ENCODE measurements around the gene KANSL2.
"Not testable (repeated sequence)": the region's sequence is repeated elsewhere in the genome, so short reads cannot be mapped to it uniquely, and the experiment has no call there.

KANSL2 gene

DNA sequence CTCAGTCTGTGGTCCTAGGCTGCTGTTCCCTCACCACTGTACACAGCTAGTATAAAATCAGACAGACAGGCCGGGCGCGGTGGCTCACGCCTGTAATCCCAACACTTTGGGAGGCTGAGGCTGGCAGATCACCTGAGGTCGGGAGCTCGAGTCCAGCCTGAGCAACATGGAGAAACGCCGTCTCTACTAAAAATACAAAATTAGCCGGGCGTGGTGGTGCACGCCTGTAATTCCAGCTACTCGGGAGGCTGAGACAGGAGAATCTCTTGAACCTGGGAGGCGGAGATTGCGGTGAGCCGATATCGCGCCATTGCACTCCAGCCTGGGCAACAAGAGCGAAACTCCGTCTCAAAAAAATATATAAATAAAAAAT lies 481 bp upstream of the KANSL2 start:
- not testable (repeated sequence) for FAIRE-seq

DNA sequence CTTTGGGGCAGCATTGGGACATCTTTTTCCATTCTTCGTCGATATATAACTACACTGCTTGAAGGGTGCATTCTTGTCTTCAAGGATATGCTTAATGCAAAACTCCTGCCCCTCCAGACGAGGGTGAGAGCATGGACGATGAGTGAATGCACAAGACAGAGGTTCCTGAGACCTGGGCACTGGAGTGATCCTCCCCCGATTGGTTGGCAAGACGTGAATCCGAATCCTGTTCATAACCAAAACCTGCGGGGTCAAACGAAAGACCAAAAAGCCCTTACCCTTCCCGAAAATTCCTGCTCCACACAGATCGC lies 684 bp downstream of the KANSL2 start:
- FAIRE-seq, result no peak

DNA sequence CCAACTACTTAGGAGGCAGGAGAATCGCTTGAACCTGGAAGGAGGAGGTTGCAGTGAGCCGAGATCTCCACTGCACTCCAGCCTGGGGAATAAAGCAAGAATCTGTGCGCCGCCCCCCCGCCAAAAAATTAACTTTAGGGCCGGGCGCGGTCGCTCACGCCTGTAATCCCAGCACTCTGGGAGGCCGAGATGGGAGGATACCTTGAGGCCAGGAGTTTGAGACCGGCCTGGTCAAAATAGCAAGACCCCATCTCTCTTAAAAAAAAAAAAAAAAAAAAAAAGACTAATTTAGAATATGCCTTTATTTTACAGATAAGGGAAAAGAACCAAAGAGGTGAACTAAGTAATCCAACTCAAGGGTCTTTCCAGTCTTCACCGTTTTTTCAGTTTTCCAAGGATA lies 1.2 kb downstream of the KANSL2 start:
- no peak for FAIRE-seq

- FAIRE-seq, result no peak
Observed at GRCh38 chr12:48678551-48679185, 3.4 kb downstream of the KANSL2 start.

GRCh38 chr12:48671231-48671856 lies 10.7 kb downstream of the KANSL2 start:
- FAIRE-seq, result no peak

GRCh38 chr12:48668996-48669395 lies 13.0 kb downstream of the KANSL2 start:
- FAIRE-seq, result no peak

GRCh38 chr12:48659863-48660262 lies 22.2 kb downstream of the KANSL2 start:
- no peak for FAIRE-seq

DNA sequence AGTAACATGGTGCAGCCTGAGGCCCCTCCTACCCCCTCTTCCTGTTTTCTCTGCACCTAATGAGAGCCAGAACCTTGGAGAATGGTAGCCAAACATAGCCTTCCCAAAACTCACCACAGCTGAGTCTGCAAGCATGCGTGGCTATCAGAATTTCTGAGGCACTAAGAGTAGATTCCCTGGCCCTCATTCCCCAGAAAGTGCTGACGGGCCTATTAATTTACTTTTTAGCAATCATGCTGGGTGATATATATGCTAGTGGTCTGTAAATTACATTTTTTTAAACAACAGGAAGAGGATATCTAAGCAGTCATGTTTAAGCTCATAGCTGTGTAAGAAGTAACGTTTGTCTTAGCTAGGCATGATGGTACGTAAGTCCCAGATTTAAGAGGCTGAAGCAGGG lies 30.4 kb downstream of the KANSL2 start:
- no peak for FAIRE-seq

GRCh38 chr12:48645354-48645753 lies 36.7 kb downstream of the KANSL2 start:
- not testable (repeated sequence) for FAIRE-seq

GRCh38 chr12:48643011-48643410 lies 39.0 kb downstream of the KANSL2 start:
- no peak for FAIRE-seq

GRCh38 chr12:48641752-48642555 lies 40.1 kb downstream of the KANSL2 start:
- FAIRE-seq, result not testable (repeated sequence)

DNA sequence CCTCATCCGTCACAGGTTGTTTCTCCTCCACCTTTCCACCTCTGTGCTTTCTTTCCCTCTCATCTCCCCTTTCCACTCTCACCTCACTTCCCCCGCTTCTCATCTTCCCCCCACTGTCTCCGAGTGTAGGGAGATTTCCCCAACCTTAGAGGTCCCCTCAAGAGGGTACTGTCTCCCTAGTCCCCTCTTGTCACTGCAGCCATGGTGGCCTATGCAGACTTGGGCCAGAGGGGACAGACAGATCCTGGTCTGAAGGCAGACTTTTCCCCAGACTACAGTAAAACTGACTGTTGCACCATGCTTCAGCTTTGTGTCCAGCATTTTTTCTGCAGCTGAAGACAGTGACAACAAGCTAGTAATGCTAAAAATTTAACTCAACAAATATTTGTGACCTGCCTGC lies 41.2 kb downstream of the KANSL2 start:
- FAIRE-seq, result no peak

DNA sequence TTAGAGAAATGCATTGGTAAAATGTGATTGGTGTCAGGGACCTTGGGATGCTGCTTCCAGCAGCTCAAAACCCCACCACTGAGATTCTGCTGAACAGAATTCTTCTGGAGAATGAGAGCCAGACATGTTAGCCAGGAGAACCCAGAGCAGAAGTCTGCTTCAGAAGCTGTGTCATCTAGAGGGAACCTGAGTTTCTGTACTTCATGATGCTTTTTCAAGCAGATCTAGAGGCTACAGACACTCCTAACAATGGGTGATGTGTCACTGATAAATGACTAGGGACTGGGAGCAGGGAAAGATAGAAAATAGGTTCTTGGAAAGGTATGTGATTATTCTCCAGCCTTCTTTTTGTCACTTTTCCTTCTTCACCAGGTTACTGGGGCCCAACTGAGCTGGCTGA lies 41.6 kb downstream of the KANSL2 start:
- no peak for FAIRE-seq

DNA sequence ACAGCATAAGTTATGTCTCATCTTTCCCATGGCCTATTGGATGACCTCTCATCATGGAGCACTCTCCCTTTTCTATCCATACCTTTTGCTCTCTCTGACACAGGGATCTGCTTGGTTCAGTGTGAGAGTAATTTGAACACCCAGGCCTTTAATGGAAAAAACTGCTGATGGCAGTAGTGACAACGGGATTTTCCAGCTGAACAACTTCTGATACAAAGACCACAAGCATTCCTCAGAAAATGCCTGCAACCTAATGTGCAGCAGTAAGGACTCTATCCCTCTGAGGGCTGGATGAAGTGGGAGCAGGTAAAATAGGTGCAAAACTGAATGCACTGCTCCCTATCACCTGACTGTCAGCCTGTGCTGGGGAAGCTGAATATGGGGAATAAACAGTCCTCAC lies 51.0 kb downstream of the KANSL2 start:
- FAIRE-seq, result no peak

DNA sequence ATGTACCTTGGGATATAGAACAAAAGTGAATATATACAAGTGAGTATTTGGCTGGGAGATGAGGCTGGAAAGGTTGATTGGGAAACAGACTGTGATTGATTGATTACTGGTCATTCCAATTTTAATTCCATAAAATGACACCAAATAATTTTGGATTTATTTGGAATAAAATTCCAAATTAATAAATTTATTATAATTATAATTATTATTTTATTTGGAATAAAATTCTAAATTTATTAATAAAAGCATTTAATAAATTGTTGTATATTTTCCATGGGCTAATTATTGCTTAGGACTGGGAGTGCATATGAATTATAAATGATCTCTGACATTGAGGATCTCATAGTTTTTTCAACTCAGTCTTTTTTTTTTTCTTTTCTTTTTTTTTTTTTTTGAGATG lies 51.7 kb downstream of the KANSL2 start:
- no peak for FAIRE-seq

GRCh38 chr12:48629541-48629940 lies 52.5 kb downstream of the KANSL2 start:
- FAIRE-seq, result no peak

DNA sequence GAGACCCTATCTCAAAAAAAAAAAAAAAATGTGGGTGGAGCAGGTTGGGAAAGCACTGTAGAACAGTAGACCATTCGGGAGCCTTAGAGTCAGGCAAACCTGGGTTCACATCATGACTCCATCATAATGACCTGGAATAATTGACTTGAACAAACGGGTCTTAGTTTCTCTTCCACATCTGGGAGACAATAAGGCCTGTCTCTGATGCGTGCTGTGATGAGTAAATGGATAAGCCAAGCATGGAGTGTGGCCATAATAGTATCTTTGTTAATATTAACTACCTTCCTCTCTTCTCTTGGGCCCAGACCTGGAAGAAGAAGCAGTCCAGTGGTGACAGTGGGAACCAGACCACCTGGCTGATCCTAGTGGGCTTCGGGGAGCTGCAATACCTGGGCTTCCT lies 54.5 kb downstream of the KANSL2 start:
- no peak for FAIRE-seq

DNA sequence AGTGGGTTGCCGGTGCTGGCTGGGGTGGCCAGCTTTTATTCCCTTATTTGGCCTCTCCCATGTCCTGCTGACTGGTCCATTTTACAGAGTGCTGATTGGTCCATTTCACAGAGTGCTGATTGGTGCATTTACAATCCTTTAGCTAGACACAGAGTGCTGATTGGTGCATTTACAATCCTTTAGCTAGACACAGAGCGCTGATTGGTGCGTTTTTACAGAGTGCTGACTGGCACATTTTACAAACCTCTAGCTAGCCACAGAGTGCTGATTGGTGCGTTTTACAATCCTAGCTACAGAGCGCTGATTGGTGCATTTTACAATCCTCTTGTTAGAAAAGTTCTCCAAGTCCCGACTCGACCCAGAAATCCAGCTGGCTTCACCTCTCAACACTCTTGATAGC lies 59.0 kb downstream of the KANSL2 start:
- FAIRE-seq, result not testable (repeated sequence)

- peak; percentile 91 for FAIRE-seq
Observed at GRCh38 chr12:48618541-48618940, 63.5 kb downstream of the KANSL2 start.

GRCh38 chr12:48615681-48616080 lies 66.4 kb downstream of the KANSL2 start:
- FAIRE-seq, result no peak

DNA sequence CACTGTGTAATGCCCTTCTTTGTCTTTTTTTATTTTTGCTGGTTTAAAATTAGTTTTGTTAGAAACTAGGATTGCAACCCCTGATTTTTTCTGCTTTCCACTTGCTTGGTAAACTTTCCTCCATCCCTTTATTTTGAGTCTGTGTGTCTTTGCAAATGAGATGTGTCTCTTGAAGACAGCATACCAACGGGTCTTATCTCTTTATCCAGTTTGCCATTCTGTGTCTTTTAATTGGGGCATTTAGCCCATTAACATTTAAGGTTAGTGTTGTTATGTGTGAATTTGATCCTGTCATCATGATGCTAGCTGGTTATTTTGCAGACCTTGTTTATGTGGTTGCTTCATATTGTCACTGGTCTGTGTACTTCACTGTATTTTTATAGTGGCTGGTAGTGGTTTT lies 68.7 kb downstream of the KANSL2 start:
- FAIRE-seq, result no peak

All from islet of Langerhans (tissue), 1 donor.